Measurements from ENCODE around the gene IGLON5.
A peak's percentile ranks its signal among the peaks of the same experiment; 100 is the strongest.

Gene IGLON5
- 0 to 0.13 (median 0) reads per million in 9 experiments for total RNA-seq

DNA sequence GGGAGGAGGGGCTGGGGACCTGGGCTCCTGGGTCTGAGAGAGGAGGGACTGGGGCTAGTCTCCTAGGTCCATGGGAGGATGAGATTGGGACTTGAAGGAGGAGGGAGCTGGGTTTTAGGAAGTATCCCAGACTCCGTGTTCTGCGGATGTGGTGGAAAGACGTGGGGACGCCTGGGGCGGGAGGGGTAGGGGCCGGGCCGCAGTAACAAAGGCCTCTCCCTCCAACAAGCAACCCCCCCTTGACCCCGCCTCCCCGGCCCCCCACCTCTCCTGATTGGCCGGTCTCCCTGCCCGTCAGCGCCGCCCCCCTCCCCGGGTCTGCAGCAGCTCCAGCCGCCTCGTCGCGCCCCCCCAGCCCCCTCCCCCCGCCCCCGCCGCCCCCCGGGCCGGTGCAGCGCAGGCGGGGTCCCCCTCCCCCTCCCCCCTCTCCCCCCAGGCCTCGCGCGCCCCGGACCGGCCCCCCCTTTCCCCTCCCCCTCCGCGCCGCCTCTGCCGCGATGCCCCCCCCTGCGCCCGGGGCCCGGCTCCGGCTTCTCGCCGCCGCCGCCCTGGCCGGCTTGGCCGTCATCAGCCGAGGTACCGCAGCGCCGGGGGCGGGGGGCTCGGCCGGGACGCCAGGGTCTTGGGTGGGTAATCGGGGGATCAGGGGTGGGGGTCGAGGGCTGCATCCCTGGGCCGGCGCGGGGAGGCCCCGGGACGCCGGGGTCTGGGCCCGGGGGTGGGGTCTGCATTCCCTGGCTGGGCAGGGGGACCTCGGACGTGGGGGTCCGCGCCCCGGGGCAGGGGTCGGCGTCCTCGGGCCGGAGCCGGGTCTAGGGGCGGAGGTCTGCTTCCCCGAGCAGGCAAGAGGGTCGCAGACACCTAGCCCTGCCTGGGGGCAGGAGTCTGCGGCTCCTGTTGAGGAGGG is at the start of gene IGLON5:
Gene IGLON5 (plus strand): TSS at position 294 of the 907 bp plus-strand sequence. CDS start 204 bp downstream, at position 498.
- Mint-ChIP-seq H3K27ac (no peak within 1 kb of the TSS), H3K36me3 (ENCODE audit: insufficient read depth) (peaks cover 3% of the 10 kb centered on the region), H3K4me3 (no peak within 1 kb of the TSS), H3K27me3 (peaks cover 55 to 66% of the 10 kb centered on the region in 2 donors), H3K9me3 (peaks cover 0 to 10% of the 10 kb centered on the region in 2 donors), H3K4me1 (ENCODE audit: low read depth in 2 of 2) (peaks cover 0 to 5% of the 10 kb centered on the region in 2 donors)
- DNase-seq (no peak), ATAC-seq (replicated peaks) (no peak)

DNA sequence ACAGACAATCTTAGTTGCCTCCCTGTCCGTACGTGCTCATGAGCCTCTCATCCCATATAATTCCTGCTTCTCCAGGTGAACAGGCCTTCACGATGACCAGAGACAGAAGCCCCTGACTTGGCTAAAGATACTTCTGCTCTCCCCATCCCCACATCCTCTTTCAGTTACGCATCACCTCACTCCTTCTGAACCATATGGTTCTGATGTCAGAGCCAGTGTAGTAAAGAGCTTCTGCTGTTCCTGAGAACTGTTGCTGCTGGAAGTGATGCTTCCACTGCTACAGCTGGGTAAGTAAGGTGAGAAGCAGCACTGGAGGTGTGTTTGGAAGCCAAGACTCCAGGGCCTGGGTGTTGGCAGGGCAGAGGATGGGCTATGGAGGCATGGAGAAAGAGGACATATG is 47.6 kb upstream of the IGLON5 start:
- no peaks in the 10 kb centered on the region for H3K4me1 Mint-ChIP-seq (ENCODE audit: low read depth in 2 of 2)
- H3K9me3 Mint-ChIP-seq = no peaks in the 10 kb centered on the region
- ATAC-seq (replicated peaks) = no peak
- H3K36me3 Mint-ChIP-seq (ENCODE audit: insufficient read depth) = peaks cover 5% of the 10 kb centered on the region
- DNase-seq = no peak
- H3K4me3 Mint-ChIP-seq = no peak overlapping the region
- H3K27me3 Mint-ChIP-seq = peaks cover 30 to 45% of the 10 kb centered on the region in 2 donors
- no peak overlapping the region for H3K27ac Mint-ChIP-seq

DNA sequence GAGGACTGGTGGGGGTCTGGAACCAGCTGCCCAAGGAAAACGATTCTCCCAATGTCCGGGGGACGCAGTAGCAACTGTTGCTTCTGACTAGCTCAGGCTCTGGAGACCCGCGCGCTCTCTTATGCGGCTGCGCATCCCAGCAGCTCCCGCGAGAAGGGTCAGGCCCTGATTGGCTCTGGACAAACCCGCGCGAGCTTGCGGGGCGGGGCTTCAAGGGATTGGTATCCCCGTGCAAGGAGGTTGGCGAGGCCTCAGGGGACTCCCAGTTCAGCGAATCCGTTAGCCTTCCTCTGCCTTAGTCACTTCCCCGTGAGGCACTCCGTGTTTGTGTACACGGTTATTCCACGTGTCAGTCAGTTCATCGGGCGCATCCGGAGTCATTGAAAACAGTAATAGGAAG is 40.4 kb upstream of the IGLON5 start:
- Mint-ChIP-seq H3K4me1 (ENCODE audit: low read depth in 2 of 2) (peaks cover 9 to 27% of the 10 kb centered on the region in 2 donors), H3K36me3 (ENCODE audit: insufficient read depth) (peaks cover 2% of the 10 kb centered on the region), H3K9me3 (no peaks in the 10 kb centered on the region), H3K27me3 (peaks cover 6 to 25% of the 10 kb centered on the region in 2 donors), H3K27ac (peak overlapping the region in 1 of 2 donors; percentile 89), H3K4me3 (no peak overlapping the region)
- DNase-seq = no peak
- ATAC-seq (replicated peaks) = no peak

DNA sequence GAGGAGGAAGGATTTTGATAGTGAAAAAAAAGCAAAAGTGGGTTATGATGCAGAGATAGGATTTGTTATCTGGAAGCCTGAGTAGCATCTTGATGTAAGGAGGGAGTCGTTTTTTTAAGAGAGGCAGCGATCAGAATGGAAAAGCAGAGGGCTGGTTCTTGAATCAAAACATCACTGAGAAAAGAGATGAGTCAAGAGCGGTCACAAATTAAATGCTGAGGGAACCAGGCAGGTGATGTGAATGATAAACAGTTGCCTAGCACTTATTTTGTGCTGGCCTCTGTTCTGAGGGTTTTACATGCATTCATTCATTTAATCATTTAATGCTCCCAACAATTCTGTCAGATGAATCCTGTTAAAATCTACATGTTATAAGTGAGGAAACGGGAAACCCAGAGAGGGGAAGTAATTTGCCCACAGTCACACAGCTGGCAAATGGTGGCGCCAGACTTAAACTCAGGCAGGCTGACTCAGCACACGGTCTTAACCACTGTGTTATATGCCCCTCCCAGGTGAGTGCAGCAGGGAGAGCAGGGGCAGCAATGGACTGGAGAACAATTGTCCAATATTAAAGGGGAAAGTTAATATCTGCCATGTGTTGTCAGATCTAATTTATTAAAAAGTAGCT is 39.1 kb upstream of the IGLON5 start:
- Mint-ChIP-seq H3K4me3 (peak overlapping the region in 1 of 2 donors; percentile 61), H3K4me1 (ENCODE audit: low read depth in 2 of 2) (peaks cover 9 to 27% of the 10 kb centered on the region in 2 donors), H3K27me3 (peaks cover 7 to 33% of the 10 kb centered on the region in 2 donors), H3K27ac (peak overlapping the region; percentile 33 to 89), H3K9me3 (no peaks in the 10 kb centered on the region), H3K36me3 (ENCODE audit: insufficient read depth) (peaks cover 2% of the 10 kb centered on the region)
- peak in 1 of 3 experiments; percentile 48 for DNase-seq
- peak; percentile 43 for ATAC-seq (replicated peaks)

DNA sequence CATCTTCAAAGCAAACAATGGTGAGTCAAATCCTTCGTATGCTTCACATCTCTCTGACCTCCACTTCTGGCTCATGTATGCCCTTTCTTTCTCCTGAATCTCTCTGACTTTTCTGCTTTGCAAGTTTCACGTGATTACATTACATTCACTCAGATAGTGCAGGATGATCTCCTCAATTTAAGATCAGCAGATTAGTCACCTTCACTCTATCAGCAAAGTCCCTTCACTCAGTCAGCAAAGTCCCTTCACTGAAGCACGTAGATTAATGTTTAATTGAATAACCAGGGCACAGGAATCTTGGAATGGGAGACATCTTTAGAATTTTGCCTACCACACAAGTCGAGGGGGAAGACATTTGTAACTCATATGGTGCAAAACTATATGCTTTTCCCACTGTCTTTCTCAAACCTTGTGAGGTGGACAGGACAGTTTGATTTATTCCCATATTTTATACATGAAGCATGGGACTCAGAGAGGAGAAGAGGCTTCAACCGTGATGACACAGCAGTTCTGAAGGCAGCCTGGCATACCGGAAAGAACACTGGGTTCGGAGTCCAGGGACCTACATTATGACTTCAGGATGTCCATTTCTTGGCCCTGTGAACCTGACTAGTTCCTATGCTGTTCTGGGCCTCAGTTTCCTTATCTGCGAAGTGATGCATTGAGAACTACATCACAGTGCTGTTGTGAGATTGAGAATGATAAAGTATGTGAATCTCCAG is 37.2 kb upstream of the IGLON5 start:
- Mint-ChIP-seq H3K27ac (peak overlapping the region in 1 of 2 donors; percentile 25), H3K4me1 (ENCODE audit: low read depth in 2 of 2) (peaks cover 9 to 27% of the 10 kb centered on the region in 2 donors), H3K27me3 (peaks cover 13 to 52% of the 10 kb centered on the region in 2 donors), H3K36me3 (ENCODE audit: insufficient read depth) (peaks cover 2% of the 10 kb centered on the region), H3K9me3 (no peaks in the 10 kb centered on the region), H3K4me3 (peak overlapping the region in 1 of 2 donors; percentile 40)
- no peak for ATAC-seq (replicated peaks)
- no peak for DNase-seq

DNA sequence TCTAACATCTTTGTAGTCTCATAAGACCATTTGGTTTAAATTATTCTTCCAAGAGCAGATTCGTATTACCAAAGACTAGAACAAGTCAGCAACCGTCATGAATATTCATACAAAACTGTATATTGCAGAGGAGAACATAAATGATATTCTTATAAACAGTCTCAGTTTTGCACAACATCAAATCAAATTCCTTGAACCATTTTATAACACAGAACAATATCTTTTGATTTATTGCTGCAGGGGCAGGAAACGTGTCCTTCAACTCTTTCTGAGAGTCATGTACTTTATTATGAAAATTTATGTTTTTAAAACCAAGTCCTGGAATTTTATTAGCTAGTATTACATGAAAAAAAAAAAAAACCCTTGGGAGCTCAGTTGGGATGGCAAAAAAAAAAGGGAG is 34.3 kb upstream of the IGLON5 start:
- H3K27me3 Mint-ChIP-seq = peaks cover 23 to 64% of the 10 kb centered on the region in 2 donors
- no peak for ATAC-seq (replicated peaks)

DNA sequence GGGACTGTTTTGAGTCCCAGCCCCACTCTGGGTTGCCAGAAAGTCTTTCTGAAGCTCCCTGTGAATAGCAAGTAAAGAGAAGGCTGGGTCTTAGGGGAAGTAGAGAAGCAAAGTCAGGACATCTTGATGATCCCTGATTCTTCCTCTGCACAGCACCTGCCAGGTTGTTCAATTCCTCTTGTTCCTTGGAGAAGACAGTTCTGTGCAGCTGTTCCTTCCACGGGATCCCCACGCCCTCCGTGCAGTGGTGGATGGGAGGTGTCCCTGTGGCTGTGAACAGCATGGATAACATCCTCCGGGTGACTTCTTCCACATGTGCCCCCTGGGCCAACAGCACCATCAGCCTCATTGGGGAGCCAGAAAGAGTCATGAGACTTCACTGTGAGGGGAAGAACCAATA is 29.1 kb upstream of the IGLON5 start:
- H3K36me3 Mint-ChIP-seq (ENCODE audit: insufficient read depth) = no peaks in the 10 kb centered on the region
- peaks cover 23 to 54% of the 10 kb centered on the region in 2 donors for H3K27me3 Mint-ChIP-seq
- H3K9me3 Mint-ChIP-seq = no peaks in the 10 kb centered on the region
- DNase-seq (no peak), ATAC-seq (replicated peaks) (no peak)
- H3K27ac Mint-ChIP-seq = no peak overlapping the region
- H3K4me1 Mint-ChIP-seq (ENCODE audit: low read depth in 2 of 2) = no peaks in the 10 kb centered on the region
- no peak overlapping the region for H3K4me3 Mint-ChIP-seq

More for the DNA sequence above, 34.3 kb upstream of the IGLON5 start:
- Mint-ChIP-seq H3K9me3 (no peaks in the 10 kb centered on the region), H3K36me3 (ENCODE audit: insufficient read depth) (no peaks in the 10 kb centered on the region), H3K4me1 (ENCODE audit: low read depth in 2 of 2) (peaks cover 5 to 14% of the 10 kb centered on the region in 2 donors), H3K27ac (no peak overlapping the region), H3K4me3 (no peak overlapping the region)
- DNase-seq = no peak

DNA sequence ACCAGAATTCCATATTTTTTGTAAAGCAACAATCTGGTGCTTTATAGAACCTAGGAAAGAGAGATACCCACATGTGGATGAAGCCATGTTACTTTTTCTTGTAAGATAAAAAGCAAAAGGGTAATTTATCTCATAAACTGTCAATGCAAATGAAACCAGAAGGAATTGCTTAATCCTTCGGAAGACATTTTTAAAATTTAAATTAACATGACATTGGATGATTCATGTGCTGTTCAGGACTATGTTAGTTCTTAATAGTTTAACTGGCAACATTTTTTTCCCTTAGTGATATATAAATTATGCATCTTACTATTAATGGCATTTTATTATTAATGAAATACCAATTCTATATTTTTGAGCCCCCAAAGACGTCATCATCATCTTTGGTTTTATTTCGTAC is 25.8 kb upstream of the IGLON5 start:
- peaks cover 17 to 30% of the 10 kb centered on the region in 2 donors for H3K27me3 Mint-ChIP-seq

DNA sequence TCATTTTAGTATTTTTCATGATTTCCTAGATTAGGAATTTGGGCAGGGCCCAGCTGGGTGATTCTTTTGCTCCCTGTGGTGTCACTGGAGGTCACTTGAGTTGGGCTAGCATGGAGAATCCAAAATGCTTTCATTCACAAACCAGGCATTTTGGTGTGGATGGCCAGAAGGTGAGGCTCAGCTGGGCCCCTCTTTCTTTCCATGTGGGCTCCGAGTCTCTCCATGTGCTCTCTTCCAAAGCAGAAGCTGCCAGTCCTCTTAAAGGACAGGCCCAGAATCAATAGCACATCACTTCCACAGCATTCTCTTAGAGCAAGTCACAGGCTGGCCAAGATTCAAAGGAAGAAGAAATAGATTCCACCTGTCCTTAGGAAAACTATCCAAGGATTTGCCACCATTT is 21.8 kb upstream of the IGLON5 start:
- no peaks in the 10 kb centered on the region for H3K9me3 Mint-ChIP-seq
- ATAC-seq (replicated peaks) = no peak
- H3K4me3 Mint-ChIP-seq = no peak overlapping the region

More for the DNA sequence above, 25.8 kb upstream of the IGLON5 start:
- Mint-ChIP-seq H3K4me3 (no peak overlapping the region), H3K36me3 (ENCODE audit: insufficient read depth) (no peaks in the 10 kb centered on the region), H3K4me1 (ENCODE audit: low read depth in 2 of 2) (no peaks in the 10 kb centered on the region), H3K9me3 (no peaks in the 10 kb centered on the region), H3K27ac (no peak overlapping the region)
- ATAC-seq (replicated peaks) (no peak), DNase-seq (no peak)

DNA sequence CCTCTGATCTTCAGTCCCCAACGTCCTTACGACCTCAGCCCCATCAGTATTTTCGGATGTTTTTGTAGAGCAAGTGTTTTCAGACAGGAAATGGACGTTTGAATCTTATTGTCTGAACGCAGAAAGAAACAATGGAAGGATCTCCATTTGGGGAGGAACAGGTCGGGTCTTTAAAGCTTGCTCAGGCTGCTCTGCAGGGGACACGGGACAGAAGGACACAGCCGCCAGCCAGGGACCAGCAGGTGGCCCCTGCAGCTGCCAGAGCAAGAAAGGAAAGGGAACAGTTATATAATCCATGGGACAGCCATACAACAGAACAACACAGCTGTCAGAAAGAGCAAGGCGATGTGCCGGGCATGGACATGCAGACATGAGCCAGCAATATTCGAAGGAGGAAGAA is 18.5 kb upstream of the IGLON5 start:
- Mint-ChIP-seq H3K9me3 (no peaks in the 10 kb centered on the region), H3K36me3 (ENCODE audit: insufficient read depth) (peaks cover 7% of the 10 kb centered on the region), H3K4me3 (no peak overlapping the region), H3K4me1 (ENCODE audit: low read depth in 2 of 2) (no peaks in the 10 kb centered on the region), H3K27ac (no peak overlapping the region), H3K27me3 (peaks cover 43 to 74% of the 10 kb centered on the region in 2 donors)
- DNase-seq (no peak), ATAC-seq (replicated peaks) (no peak)

More for the DNA sequence above, 21.8 kb upstream of the IGLON5 start:
- no peak for DNase-seq
- peaks cover 4% of the 10 kb centered on the region for H3K36me3 Mint-ChIP-seq (ENCODE audit: insufficient read depth)
- H3K27ac Mint-ChIP-seq = no peak overlapping the region
- no peaks in the 10 kb centered on the region for H3K4me1 Mint-ChIP-seq (ENCODE audit: low read depth in 2 of 2)
- peaks cover 26 to 44% of the 10 kb centered on the region in 2 donors for H3K27me3 Mint-ChIP-seq

DNA sequence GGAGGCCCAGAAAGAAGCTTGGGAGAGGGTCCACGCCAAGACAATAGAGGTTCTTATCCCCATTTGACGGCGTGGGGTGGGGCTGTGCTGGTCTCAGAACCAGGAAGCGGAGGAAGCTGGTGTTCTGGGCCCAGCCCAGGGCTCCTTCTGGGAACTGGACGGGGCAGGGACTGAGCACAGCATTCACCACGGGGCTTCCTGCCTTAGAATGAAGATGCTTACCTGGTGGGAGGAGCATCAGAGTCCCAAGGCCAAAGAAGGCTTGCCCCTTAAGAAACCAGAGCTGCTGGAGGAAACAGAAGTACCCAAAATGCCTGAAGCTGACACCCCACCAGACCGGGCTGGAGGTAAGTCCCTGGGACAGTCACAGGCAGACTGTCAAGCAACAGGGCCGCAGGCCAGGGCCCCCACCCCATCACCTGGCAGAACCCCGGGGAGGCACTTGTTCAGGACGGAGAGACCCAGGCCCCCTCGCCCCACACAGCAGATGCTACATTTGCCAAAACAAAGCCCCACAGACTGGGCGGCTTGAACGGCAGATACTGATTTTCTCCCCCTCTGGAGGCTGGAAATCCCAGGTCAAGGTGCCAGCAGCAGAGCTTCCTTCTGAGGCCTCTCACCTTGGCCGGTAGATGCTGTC is 17.8 kb upstream of the IGLON5 start:
- H3K4me3 Mint-ChIP-seq = no peak overlapping the region
- no peak for ATAC-seq (replicated peaks)
- DNase-seq = no peak
- H3K4me1 Mint-ChIP-seq (ENCODE audit: low read depth in 2 of 2) = no peaks in the 10 kb centered on the region
- H3K36me3 Mint-ChIP-seq (ENCODE audit: insufficient read depth) = peaks cover 7% of the 10 kb centered on the region
- no peaks in the 10 kb centered on the region for H3K9me3 Mint-ChIP-seq
- H3K27me3 Mint-ChIP-seq = peaks cover 43 to 80% of the 10 kb centered on the region in 2 donors
- no peak overlapping the region for H3K27ac Mint-ChIP-seq

DNA sequence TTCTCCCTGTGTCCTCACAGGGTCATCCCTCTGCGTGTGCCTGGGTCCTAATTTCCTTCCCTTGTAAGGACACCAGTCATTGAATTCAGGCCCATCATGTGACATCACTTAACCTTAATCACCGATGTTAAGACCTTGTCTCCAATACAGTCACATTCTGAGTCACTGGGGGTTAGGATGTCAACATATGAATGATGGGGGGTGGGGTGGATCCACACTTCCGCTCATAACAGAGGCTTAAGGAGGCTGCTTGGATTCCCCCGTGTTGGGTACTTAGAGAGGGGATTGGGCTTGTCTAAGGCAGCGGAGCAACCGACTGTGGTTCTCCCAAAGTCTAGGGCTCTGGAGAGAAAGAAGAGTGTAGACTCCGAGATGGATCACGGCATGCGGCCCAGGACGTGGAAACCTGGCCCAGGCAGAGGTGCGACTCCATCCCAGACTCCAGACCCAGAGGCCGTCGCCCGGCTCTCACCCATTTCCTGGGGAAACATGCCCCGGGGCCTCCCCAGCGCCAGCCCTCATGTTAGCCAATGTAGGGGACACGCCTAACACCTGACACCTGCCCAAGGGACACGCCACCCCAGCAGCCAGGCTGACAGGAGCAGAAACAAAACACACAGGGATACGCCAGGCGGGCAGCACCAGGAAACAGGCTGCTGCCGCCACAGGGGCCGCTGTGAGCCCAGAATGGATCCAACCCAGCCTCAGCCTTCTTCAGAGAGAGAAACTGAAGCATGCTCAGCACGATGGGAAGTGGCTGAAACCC is 17.1 kb upstream of the IGLON5 start:
- Mint-ChIP-seq H3K27me3 (peaks cover 43 to 87% of the 10 kb centered on the region in 2 donors), H3K27ac (no peak overlapping the region), H3K36me3 (ENCODE audit: insufficient read depth) (peaks cover 7% of the 10 kb centered on the region), H3K4me3 (no peak overlapping the region), H3K4me1 (ENCODE audit: low read depth in 2 of 2) (no peaks in the 10 kb centered on the region), H3K9me3 (no peaks in the 10 kb centered on the region)
- no peak for ATAC-seq (replicated peaks)
- no peak for DNase-seq

All from effector memory CD8-positive, alpha-beta T cell (primary cell).